Measurements from ENCODE around the gene MAP3K15. TPM values are rescaled to one million over a fixed set of nuclear protein-coding genes. Genes with fewer than 3 reads are reported as not detected.
A peak's percentile ranks its signal among the peaks of the same experiment; 100 is the strongest.

MAP3K15 gene
- total and polyA plus RNA-seq, 2 of the 13 experiments (the other 11 are each of a cell fraction or from before 2014, with no cell fraction given), result 3.9 to 6.4 TPM

DNA sequence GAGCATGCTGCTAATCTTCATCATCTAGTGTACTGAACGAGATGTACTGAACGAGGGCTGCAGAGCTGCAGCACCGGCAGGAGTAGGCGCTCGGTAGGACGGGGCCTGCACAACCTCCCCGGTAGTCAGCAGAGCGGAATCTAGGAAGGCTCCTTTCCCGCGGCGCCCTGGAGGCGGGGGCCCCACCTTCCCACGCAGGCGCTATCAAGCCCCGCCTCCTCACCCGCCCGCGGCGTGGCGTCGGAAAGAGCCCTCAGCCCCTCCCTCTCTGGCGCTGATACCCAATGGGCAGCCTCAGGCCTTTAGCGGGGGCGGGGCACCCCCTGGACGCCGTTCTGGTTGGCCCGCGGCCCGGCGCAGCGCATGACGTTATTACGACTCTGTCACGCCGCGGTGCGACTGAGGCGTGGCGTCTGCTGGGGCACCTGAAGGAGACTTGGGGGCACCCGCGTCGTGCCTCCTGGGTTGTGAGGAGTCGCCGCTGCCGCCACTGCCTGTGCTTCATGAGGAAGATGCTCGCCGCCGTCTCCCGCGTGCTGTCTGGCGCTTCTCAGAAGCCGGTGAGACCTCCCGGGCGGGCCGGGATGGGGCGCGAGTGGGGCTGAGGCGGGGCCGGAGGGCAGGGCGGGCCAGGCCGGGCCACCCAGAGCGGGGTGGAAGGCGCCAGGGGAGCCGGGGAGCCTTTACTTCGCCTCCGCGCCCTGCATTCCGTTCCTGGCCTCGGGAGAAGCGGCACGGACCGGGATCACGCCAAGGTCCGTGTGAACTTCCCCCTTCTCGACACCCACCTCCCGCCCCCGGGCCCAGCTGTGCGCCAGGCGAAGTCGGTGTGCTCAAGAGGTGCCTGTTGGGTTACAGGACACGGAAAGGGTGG is 171.5 kb downstream of the MAP3K15 start, which contains the start of gene PDHA1 (continued):
- TF ChIP-seq AGO2 (optimal IDR thresholded peaks at IDR 0.05; ENCODE audit: low read depth, low read length) (peak; percentile 56), ZSCAN25 (CRISPR knock-in tag; IDR thresholded peaks at IDR 0.05) (no peak), SIN3A (IDR thresholded peaks at IDR 0.05; ENCODE audit: borderline replicate concordance, low read depth, low read length) (peak; percentile 32; the same call in 1 of the 2 replicates), PPARG (CRISPR knock-in tag; conservative IDR thresholded peaks at IDR 0.05) (no peak), ZBTB7B (CRISPR knock-in tag; IDR thresholded peaks at IDR 0.05) (no peak), ZNF747 (CRISPR knock-in tag; IDR thresholded peaks at IDR 0.05; ENCODE audit: borderline replicate concordance) (0 out of 2 replicates have a peak, but pooled peaks have one; percentile 50), KAT8 (CRISPR knock-in tag; IDR thresholded peaks at IDR 0.05) (peak; percentile 76), POLR2G (IDR thresholded peaks at IDR 0.05; ENCODE audit: low read depth, low read length) (peak; percentile 72), TOPORS (CRISPR knock-in tag; IDR thresholded peaks at IDR 0.05) (0 out of 2 replicates have a peak, but pooled peaks have one; percentile 55), PHF8 (CRISPR knock-in tag; IDR thresholded peaks at IDR 0.05) (peak; percentile 88), ZNF605 (CRISPR knock-in tag; IDR thresholded peaks at IDR 0.05) (peak; percentile 49; the same call in 1 of the 2 replicates), ZNF776 (CRISPR knock-in tag; IDR thresholded peaks at IDR 0.05) (no peak), ZNF556 (CRISPR knock-in tag; IDR thresholded peaks at IDR 0.05; ENCODE audit: borderline replicate concordance) (no peak), HOXA3 (CRISPR knock-in tag; IDR thresholded peaks at IDR 0.05) (peak; percentile 82), TAF1 (CRISPR knock-in tag; IDR thresholded peaks at IDR 0.05) (peak; percentile 77; the same call in 1 of the 2 replicates), NONO (IDR thresholded peaks at IDR 0.05) (no peak), NONO (CRISPR knock-in tag; conservative IDR thresholded peaks at IDR 0.05) (peak; percentile 57; the same call in 1 of the 2 replicates), ATF1 (CRISPR knock-in tag; IDR thresholded peaks at IDR 0.05) (peak; percentile 90)
- TF ChIP-seq, protein P1, sequence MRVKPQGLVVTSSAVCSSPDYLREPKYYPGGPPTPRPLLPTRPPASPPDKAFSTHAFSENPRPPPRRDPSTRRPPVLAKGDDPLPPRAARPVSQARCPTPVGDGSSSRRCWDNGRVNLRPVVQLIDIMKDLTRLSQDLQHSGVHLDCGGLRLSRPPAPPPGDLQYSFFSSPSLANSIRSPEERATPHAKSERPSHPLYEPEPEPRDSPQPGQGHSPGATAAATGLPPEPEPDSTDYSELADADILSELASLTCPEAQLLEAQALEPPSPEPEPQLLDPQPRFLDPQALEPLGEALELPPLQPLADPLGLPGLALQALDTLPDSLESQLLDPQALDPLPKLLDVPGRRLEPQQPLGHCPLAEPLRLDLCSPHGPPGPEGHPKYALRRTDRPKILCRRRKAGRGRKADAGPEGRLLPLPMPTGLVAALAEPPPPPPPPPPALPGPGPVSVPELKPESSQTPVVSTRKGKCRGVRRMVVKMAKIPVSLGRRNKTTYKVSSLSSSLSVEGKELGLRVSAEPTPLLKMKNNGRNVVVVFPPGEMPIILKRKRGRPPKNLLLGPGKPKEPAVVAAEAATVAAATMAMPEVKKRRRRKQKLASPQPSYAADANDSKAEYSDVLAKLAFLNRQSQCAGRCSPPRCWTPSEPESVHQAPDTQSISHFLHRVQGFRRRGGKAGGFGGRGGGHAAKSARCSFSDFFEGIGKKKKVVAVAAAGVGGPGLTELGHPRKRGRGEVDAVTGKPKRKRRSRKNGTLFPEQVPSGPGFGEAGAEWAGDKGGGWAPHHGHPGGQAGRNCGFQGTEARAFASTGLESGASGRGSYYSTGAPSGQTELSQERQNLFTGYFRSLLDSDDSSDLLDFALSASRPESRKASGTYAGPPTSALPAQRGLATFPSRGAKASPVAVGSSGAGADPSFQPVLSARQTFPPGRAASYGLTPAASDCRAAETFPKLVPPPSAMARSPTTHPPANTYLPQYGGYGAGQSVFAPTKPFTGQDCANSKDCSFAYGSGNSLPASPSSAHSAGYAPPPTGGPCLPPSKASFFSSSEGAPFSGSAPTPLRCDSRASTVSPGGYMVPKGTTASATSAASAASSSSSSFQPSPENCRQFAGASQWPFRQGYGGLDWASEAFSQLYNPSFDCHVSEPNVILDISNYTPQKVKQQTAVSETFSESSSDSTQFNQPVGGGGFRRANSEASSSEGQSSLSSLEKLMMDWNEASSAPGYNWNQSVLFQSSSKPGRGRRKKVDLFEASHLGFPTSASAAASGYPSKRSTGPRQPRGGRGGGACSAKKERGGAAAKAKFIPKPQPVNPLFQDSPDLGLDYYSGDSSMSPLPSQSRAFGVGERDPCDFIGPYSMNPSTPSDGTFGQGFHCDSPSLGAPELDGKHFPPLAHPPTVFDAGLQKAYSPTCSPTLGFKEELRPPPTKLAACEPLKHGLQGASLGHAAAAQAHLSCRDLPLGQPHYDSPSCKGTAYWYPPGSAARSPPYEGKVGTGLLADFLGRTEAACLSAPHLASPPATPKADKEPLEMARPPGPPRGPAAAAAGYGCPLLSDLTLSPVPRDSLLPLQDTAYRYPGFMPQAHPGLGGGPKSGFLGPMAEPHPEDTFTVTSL (CRISPR knock-in tag; IDR thresholded peaks at IDR 0.05; ENCODE audit: borderline replicate concordance), result peak; percentile 37; the same call in 1 of the 2 replicates
- TF ChIP-seq, protein P2, sequence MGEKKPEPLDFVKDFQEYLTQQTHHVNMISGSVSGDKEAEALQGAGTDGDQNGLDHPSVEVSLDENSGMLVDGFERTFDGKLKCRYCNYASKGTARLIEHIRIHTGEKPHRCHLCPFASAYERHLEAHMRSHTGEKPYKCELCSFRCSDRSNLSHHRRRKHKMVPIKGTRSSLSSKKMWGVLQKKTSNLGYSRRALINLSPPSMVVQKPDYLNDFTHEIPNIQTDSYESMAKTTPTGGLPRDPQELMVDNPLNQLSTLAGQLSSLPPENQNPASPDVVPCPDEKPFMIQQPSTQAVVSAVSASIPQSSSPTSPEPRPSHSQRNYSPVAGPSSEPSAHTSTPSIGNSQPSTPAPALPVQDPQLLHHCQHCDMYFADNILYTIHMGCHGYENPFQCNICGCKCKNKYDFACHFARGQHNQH (CRISPR knock-in tag; IDR thresholded peaks at IDR 0.05), result 0 out of 2 replicates have a peak, but pooled peaks have one; percentile 33
- TF ChIP-seq, protein P3, sequence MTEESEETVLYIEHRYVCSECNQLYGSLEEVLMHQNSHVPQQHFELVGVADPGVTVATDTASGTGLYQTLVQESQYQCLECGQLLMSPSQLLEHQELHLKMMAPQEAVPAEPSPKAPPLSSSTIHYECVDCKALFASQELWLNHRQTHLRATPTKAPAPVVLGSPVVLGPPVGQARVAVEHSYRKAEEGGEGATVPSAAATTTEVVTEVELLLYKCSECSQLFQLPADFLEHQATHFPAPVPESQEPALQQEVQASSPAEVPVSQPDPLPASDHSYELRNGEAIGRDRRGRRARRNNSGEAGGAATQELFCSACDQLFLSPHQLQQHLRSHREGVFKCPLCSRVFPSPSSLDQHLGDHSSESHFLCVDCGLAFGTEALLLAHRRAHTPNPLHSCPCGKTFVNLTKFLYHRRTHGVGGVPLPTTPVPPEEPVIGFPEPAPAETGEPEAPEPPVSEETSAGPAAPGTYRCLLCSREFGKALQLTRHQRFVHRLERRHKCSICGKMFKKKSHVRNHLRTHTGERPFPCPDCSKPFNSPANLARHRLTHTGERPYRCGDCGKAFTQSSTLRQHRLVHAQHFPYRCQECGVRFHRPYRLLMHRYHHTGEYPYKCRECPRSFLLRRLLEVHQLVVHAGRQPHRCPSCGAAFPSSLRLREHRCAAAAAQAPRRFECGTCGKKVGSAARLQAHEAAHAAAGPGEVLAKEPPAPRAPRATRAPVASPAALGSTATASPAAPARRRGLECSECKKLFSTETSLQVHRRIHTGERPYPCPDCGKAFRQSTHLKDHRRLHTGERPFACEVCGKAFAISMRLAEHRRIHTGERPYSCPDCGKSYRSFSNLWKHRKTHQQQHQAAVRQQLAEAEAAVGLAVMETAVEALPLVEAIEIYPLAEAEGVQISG (CRISPR knock-in tag; IDR thresholded peaks at IDR 0.05), result peak; percentile 10; the same call in 1 of the 2 replicates
